RWPE2 (cell line): ENCODE data around the gene CDK8.

Experiments used
- ATAC-seq: fragments of 200-7000 bp; cut with Tn5 transposase; 3 replicates; pipeline ENCODE4 v1.9.1; 2021; ENCODE audit warnings: low read depth
- DNase-seq: peaks from one replicate; pipeline ENCODE4 v3.0.0-alpha.2; 2020; ENCODE audit warnings: low spot score
- H3K27ac ChIP-seq: fragments of 450-650 bp; 2 replicates; pipeline ENCODE4 v1.5.1; 2017; ENCODE audit warnings: mild to moderate bottlenecking; ENCODE audit not compliant: poor library complexity, severe bottlenecking
- H3K27me3 ChIP-seq: fragments of 250-450 bp; sonication (Bioruptor Pico); 2 replicates; pipeline ENCODE4 v1.5.1; 2021; ENCODE audit warnings: mild to moderate bottlenecking, moderate library complexity; ENCODE audit not compliant: insufficient read depth, poor library complexity, severe bottlenecking
- H3K36me3 ChIP-seq: fragments of 250-450 bp; sonication (Bioruptor Pico); 2 replicates; pipeline ENCODE4 v1.5.1; 2020; ENCODE audit warnings: low read depth, mild to moderate bottlenecking, moderate library complexity
- H3K4me1 ChIP-seq: fragments of 250-450 bp; sonication (Bioruptor Pico); 2 replicates; pipeline ENCODE4 v1.5.1; 2021; ENCODE audit warnings: mild to moderate bottlenecking, moderate library complexity; ENCODE audit not compliant: insufficient read depth, poor library complexity, severe bottlenecking
- H3K4me3 ChIP-seq: fragments of 250-450 bp; sonication (Bioruptor Pico); 2 replicates; pipeline ENCODE4 v1.5.1; 2021; ENCODE audit warnings: mild to moderate bottlenecking, moderate library complexity; ENCODE audit not compliant: severe bottlenecking
- H3K9me3 ChIP-seq: fragments of 250-450 bp; sonication (Bioruptor Pico); 2 replicates; pipeline ENCODE4 v1.5.1; 2021; ENCODE audit warnings: mild to moderate bottlenecking, moderate library complexity; ENCODE audit not compliant: severe bottlenecking
- CTCF ChIP-seq: fragments of 450-650 bp; IDR thresholded peaks from one replicate; pipeline ENCODE4 v1.5.1; 2017; ENCODE audit warnings: mild to moderate bottlenecking, moderate library complexity; ENCODE audit not compliant: poor library complexity, severe bottlenecking

Gene CDK8

GRCh38 chr13:26442541-26442940 lies 188.6 kb downstream of the CDK8 start:
- H3K36me3 ChIP-seq, result no peaks in the 10 kb centered on the region
- no peak for ATAC-seq
- TF ChIP-seq CTCF, result no peak

DNA sequence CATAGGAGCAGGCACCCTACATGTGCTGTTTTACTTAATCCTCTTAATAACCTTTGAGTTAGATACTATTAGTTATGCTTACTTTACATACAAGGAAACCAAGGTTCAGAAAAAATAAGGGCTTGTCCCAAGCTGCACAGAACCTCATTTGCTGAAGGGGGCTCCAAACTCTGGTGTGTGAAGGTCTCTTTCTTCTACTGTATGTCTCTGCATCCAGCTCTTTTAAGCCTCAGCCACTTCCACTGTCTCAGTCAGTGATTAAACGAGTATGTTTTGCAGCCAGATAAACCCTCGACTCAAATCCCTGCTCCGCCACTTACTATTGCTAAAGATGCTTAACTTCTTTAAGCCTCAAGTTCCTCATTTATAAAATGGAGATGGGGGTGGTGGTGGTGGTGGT lies 191.2 kb downstream of the CDK8 start:
- H3K36me3 ChIP-seq, result no peaks in the 10 kb centered on the region

More at GRCh38 chr13:26442541-26442940, 188.6 kb downstream of the CDK8 start:
- no peak for DNase-seq
- peaks cover 3% of the 10 kb centered on the region for H3K9me3 ChIP-seq
- H3K4me1 ChIP-seq, result no peaks in the 10 kb centered on the region
- H3K27ac ChIP-seq, result no peak overlapping the region
- H3K27me3 ChIP-seq, result no peaks in the 10 kb centered on the region
- H3K4me3 ChIP-seq, result no peak overlapping the region

GRCh38 chr13:26446751-26447150 lies 192.8 kb downstream of the CDK8 start:
- Histone ChIP-seq H3K4me3 (no peak overlapping the region), H3K36me3 (no peaks in the 10 kb centered on the region), H3K27me3 (no peaks in the 10 kb centered on the region), H3K4me1 (no peaks in the 10 kb centered on the region), H3K27ac (no peak overlapping the region), H3K9me3 (no peaks in the 10 kb centered on the region)
- no peak for TF ChIP-seq CTCF
- ATAC-seq (no peak), DNase-seq (no peak)

More for the DNA sequence above, 191.2 kb downstream of the CDK8 start:
- no peak overlapping the region for H3K4me3 ChIP-seq
- no peak for TF ChIP-seq CTCF
- no peaks in the 10 kb centered on the region for H3K27me3 ChIP-seq
- no peak overlapping the region for H3K27ac ChIP-seq
- no peak for ATAC-seq
- DNase-seq, result no peak
- no peaks in the 10 kb centered on the region for H3K4me1 ChIP-seq
- no peaks in the 10 kb centered on the region for H3K9me3 ChIP-seq

DNA sequence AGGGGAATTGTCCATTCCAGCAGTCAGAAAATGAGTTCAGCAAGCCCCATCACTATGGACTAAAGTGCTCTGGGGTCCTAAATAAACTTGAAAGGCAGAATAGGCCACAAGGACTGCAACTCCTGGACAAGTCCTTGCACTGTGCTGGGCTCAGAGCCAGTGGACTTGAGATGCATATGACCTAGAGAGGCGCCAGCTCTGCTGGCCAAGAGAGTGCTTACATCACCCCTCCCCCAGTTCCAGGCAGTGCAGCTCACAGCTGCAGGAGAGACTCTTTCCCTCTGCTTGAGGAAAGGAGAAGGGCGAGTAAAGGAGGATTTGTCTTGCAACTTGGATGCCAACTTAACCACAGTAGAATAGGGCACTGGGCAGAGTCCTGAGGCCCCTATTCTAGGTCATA lies 194.1 kb downstream of the CDK8 start:
- Histone ChIP-seq H3K4me1 (no peaks in the 10 kb centered on the region), H3K27ac (no peak overlapping the region), H3K27me3 (no peaks in the 10 kb centered on the region), H3K9me3 (no peaks in the 10 kb centered on the region), H3K36me3 (no peaks in the 10 kb centered on the region), H3K4me3 (no peak overlapping the region)
- TF ChIP-seq CTCF, result no peak
- ATAC-seq, result no peak
- no peak for DNase-seq

GRCh38 chr13:26449063-26449848 lies 195.3 kb downstream of the CDK8 start:
- H3K27ac ChIP-seq, result no peak overlapping the region
- DNase-seq (no peak), ATAC-seq (peak; percentile 29; the same call in 1 of the 3 replicates)
- no peaks in the 10 kb centered on the region for H3K36me3 ChIP-seq
- no peaks in the 10 kb centered on the region for H3K27me3 ChIP-seq
- no peaks in the 10 kb centered on the region for H3K9me3 ChIP-seq
- H3K4me3 ChIP-seq, result no peak overlapping the region
- TF ChIP-seq CTCF, result no peak
- no peaks in the 10 kb centered on the region for H3K4me1 ChIP-seq
